ENCODE measurements around the gene FOXJ3. TPM values are rescaled to one million over a fixed set of nuclear protein-coding genes. Genes with fewer than 3 reads are reported as not detected.

Gene FOXJ3
- total and polyA plus RNA-seq, 9 donors, result 18.7 to 59.0 (median 49.4) TPM

GRCh38 chr1:42290130-42290529 is 44.9 kb downstream of the FOXJ3 start:
- intact Hi-C loops (cut with DNase I), result no loop called here
- H3K4me1 ChIP-seq (ENCODE audit: insufficient read depth), result no peaks in the 10 kb centered on the region

GRCh38 chr1:42288311-42288985 is 46.6 kb downstream of the FOXJ3 start:
- TF ChIP-seq POLR2A (IDR thresholded peaks at IDR 0.05), result no peak
- no peak for TF ChIP-seq CTCF (IDR thresholded peaks at IDR 0.05)
- TF ChIP-seq EP300 (IDR thresholded peaks at IDR 0.05), result no peak
- no peak overlapping the region for H3K27ac ChIP-seq

More at GRCh38 chr1:42290130-42290529, 44.9 kb downstream of the FOXJ3 start:
- Histone ChIP-seq H3K27me3 (no peaks in the 10 kb centered on the region), H3K9me3 (no peaks in the 10 kb centered on the region), H3K4me3 (no peak overlapping the region), H3K36me3 (no peaks in the 10 kb centered on the region), H3K27ac (no peak overlapping the region)
- TF ChIP-seq POLR2A (IDR thresholded peaks at IDR 0.05), result no peak
- no peak for TF ChIP-seq CTCF (IDR thresholded peaks at IDR 0.05)
- TF ChIP-seq EP300 (IDR thresholded peaks at IDR 0.05), result no peak
- no peak for DNase-seq
- WGBS, 3 donors, result 53 to 71% (median 58%) methylated on average over 2 of the region's 2 CpGs

GRCh38 chr1:42282867-42283583 is 52.0 kb downstream of the FOXJ3 start:
- Histone ChIP-seq H3K27ac (no peak overlapping the region), H3K36me3 (no peaks in the 10 kb centered on the region), H3K9me3 (no peaks in the 10 kb centered on the region), H3K4me1 (ENCODE audit: insufficient read depth) (peaks cover 2% of the 10 kb centered on the region), H3K27me3 (no peaks in the 10 kb centered on the region), H3K4me3 (no peak overlapping the region)
- TF ChIP-seq CTCF (IDR thresholded peaks at IDR 0.05) (no peak), EP300 (IDR thresholded peaks at IDR 0.05) (no peak), POLR2A (IDR thresholded peaks at IDR 0.05) (no peak)
- 74 to 87% (median 76%) methylated on average over 5 of the region's 5 CpGs for WGBS, 3 donors
- intact Hi-C loops (cut with DNase I), result no loop called here
- DNase-seq, result no peak

More at GRCh38 chr1:42288311-42288985, 46.6 kb downstream of the FOXJ3 start:
- 55 to 71% (median 66%) methylated on average over 1 of the region's 1 CpG for WGBS, 3 donors
- Histone ChIP-seq H3K36me3 (no peaks in the 10 kb centered on the region), H3K27me3 (no peaks in the 10 kb centered on the region), H3K4me1 (ENCODE audit: insufficient read depth) (no peaks in the 10 kb centered on the region), H3K4me3 (no peak overlapping the region), H3K9me3 (no peaks in the 10 kb centered on the region)
- intact Hi-C loops (cut with DNase I), result no loop called here
- no peak for DNase-seq

- peaks cover 2% of the 10 kb centered on the region for H3K4me1 ChIP-seq (ENCODE audit: insufficient read depth)
- no peak overlapping the region for H3K4me3 ChIP-seq
- H3K27me3 ChIP-seq, result no peaks in the 10 kb centered on the region
- DNase-seq, result no peak
- no peaks in the 10 kb centered on the region for H3K9me3 ChIP-seq
- intact Hi-C loops (cut with DNase I), result no loop called here
- TF ChIP-seq POLR2A (IDR thresholded peaks at IDR 0.05) (no peak), CTCF (IDR thresholded peaks at IDR 0.05) (no peak), EP300 (IDR thresholded peaks at IDR 0.05) (no peak)
- no peak overlapping the region for H3K27ac ChIP-seq
- 90 to 95% (median 95%) methylated on average over 2 of the region's 2 CpGs for WGBS, 3 donors
- no peaks in the 10 kb centered on the region for H3K36me3 ChIP-seq
Measured at GRCh38 chr1:42282024-42282579, 52.9 kb downstream of the FOXJ3 start.
